HepG2 (cell line): ENCODE results near the gene ECD. TPM values are rescaled to one million over a fixed set of nuclear protein-coding genes. Genes with fewer than 3 reads are reported as not detected.

Experiments
- ATAC-seq: fragments of 200-7000 bp; cut with Tn5 transposase; 3 replicates; pipeline ENCODE4 v1.9.1; 2020; ENCODE audit warnings: mild to moderate bottlenecking, moderate library complexity
- BruUV-seq: library from RNA; stranded (reverse); fragments of 400-500 nt; replicated peaks from 2 replicates; lab custom pipeline; 2021; lab: Mats Ljungman, UMichigan
- CTCF ChIA-PET: fragments of 300-600 bp; formaldehyde crosslinking; extraction: SDS; loops from one replicate; lab custom pipeline; 2021; ENCODE audit warnings: low total read pairs, inconsistent platforms, low intra/inter-chr PET ratio; lab: Yijun Ruan, JAX
- POLR2A ChIA-PET: fragments of 350-600 bp; sonication (Branson Sonifier 250); formaldehyde crosslinking; loops from one replicate; lab custom pipeline; 2020; ENCODE audit warnings: antibody characterized with exemption, inconsistent platforms; lab: Yijun Ruan, JAX
- DNase-seq: peaks from one replicate; pipeline ENCODE4 v3.0.0-alpha.2; 2015; ENCODE audit warnings: low spot score
- FAIRE-seq: peaks from 3 replicates; lab custom pipeline; 2011; peaks lifted over from hg19 to GRCh38; lab: Jason Lieb, UNC
- H2AFZ ChIP-seq: one replicate; pipeline ENCODE4 v1.6.1; 2011; ENCODE audit warnings: low read length, inconsistent platforms
- H3K27ac ChIP-seq: fragments of 300-600 bp; 3 replicates; pipeline ENCODE4 v1.8.0; 2011; ENCODE audit warnings: mixed run types, mild to moderate bottlenecking, mixed read lengths, low read length, inconsistent platforms; ENCODE audit not compliant: insufficient read depth; ENCODE audit errors: extremely low read length
- H3K27me3 ChIP-seq, 2 experiments: fragments of 200-600 bp in 1 of 2; 2 replicates in 1 of 2; 3 replicates in 1 of 2; pipeline versions ENCODE4 v1.6.0 to v1.8.0; 2011; ENCODE audit warnings: low read length in 2 of 2, mild to moderate bottlenecking in 2 of 2, moderate library complexity in 2 of 2, inconsistent platforms in 1 of 2; ENCODE audit not compliant: insufficient read depth in 2 of 2, control insufficient read depth in 1 of 2
- H3K36me3 ChIP-seq, 2 experiments: fragments of 200-600 bp in 1 of 2; replicated peaks in 1 of 2; 2 replicates in 1 of 2; 3 replicates in 1 of 2; pipeline versions ENCODE4 v1.5.1 to v1.8.0; 2011; ENCODE audit warnings: low read length in 2 of 2, inconsistent platforms in 1 of 2; ENCODE audit not compliant: insufficient read depth in 2 of 2, control insufficient read depth in 1 of 2
- H3K4me1 ChIP-seq: 2 replicates; pipeline ENCODE4 v1.5.1; 2012; ENCODE audit warnings: low read length, inconsistent platforms; ENCODE audit not compliant: insufficient read depth
- H3K4me2 ChIP-seq: 2 replicates; pipeline ENCODE4 v1.6.0; 2011; ENCODE audit warnings: low read depth, low read length, inconsistent platforms
- H3K4me3 ChIP-seq, 3 experiments: fragments of 200-600 bp in 1 of 3; sonication (generic), shearing (Covaris generic) in 1 of 3; replicated peaks in 1 of 3; 2 replicates each; pipeline ENCODE4 v1.5.1; 2011 to 2016; ENCODE audit warnings: low read length in 3 of 3, inconsistent platforms in 2 of 3, low read depth in 2 of 3, mild to moderate bottlenecking in 2 of 3, control low read depth in 1 of 3, mixed read lengths in 1 of 3; ENCODE audit not compliant: insufficient read depth in 1 of 3
- H3K79me2 ChIP-seq: one replicate; pipeline ENCODE4 v1.6.1; 2011; ENCODE audit warnings: low read length, inconsistent platforms; ENCODE audit not compliant: insufficient read depth
- H3K9ac ChIP-seq: 2 replicates; pipeline ENCODE4 v1.6.0; 2011; ENCODE audit warnings: mild to moderate bottlenecking, low read depth, low read length, inconsistent platforms; ENCODE audit not compliant: insufficient read depth
- H3K9me3 ChIP-seq: 2 replicates; pipeline ENCODE4 v1.5.1; 2012; ENCODE audit warnings: mild to moderate bottlenecking, low read length
- H4K20me1 ChIP-seq: 2 replicates; pipeline ENCODE4 v1.6.0; 2011; ENCODE audit warnings: inconsistent platforms, mild to moderate bottlenecking, low read length, moderate library complexity; ENCODE audit not compliant: insufficient read depth
- HNF4G ChIP-seq, 2 experiments: sonication (generic) in 1 of 2; formaldehyde crosslinking in 1 of 2; IDR thresholded peaks; 2 replicates each; pipeline versions ENCODE4 v1.4.0 to v1.6.1; 2011 to 2020; ENCODE audit warnings: borderline replicate concordance in 2 of 2, low read depth in 2 of 2, mild to moderate bottlenecking in 2 of 2, low read length in 1 of 2, missing genetic modification reagents in 1 of 2, moderate library complexity in 1 of 2
- KDM6A ChIP-seq: IDR thresholded peaks from 2 replicates; pipeline ENCODE4 v1.6.1; 2016; ENCODE audit warnings: low read depth
- MEIS2 ChIP-seq: sonication (generic); formaldehyde crosslinking; IDR thresholded peaks from 2 replicates; pipeline ENCODE4 v1.9.0; 2021; ENCODE audit warnings: mild to moderate bottlenecking, missing genetic modification reagents
- PITX1 ChIP-seq: sonication (generic); formaldehyde crosslinking; IDR thresholded peaks from 2 replicates; pipeline ENCODE4 v1.5.1; 2020; ENCODE audit warnings: mild to moderate bottlenecking, missing genetic modification reagents
- PLSCR1 ChIP-seq: sonication (generic); formaldehyde crosslinking; IDR thresholded peaks from 2 replicates; pipeline ENCODE4 v1.5.0; 2020; ENCODE audit warnings: missing genetic modification reagents, mild to moderate bottlenecking, borderline replicate concordance
- STAT6 ChIP-seq: sonication (generic); formaldehyde crosslinking; IDR thresholded peaks from 2 replicates; pipeline ENCODE4 v1.4.0; 2020; ENCODE audit warnings: missing genetic modification reagents, mild to moderate bottlenecking, borderline replicate concordance
- ZNF275 ChIP-seq: sonication (generic); formaldehyde crosslinking; IDR thresholded peaks from 2 replicates; pipeline ENCODE4 v1.8.0; 2022; ENCODE audit warnings: missing genetic modification reagents, mild to moderate bottlenecking, inconsistent platforms, borderline replicate concordance
- ZNF704 ChIP-seq: sonication (generic); formaldehyde crosslinking; IDR thresholded peaks from 2 replicates; pipeline ENCODE4 v1.8.1; 2023; ENCODE audit warnings: mild to moderate bottlenecking, inconsistent platforms, moderate library complexity, missing genetic modification reagents, borderline replicate concordance
- WGBS: methylation state at CpG from one replicate; pipeline ENCODE4 v1.1.6; 2017; ENCODE audit warnings: low lambda C conversion rate; 5-methylcytosine and 5-hydroxymethylcytosine counted together
- in situ Hi-C: cut with HindIII; loops from 2 replicates; pipeline ENCODE4 v1.10.0; 2017; ENCODE audit warnings: low pct_unique_long_range_greater_than_20kb; ENCODE audit not compliant: extremely low pct_ligation_motif_present
- intact Hi-C: fragments of 100-400 bp; cut with micrococcal nuclease; formaldehyde crosslinking; loops from one replicate; pipeline ENCODE4 v1.10.0; 2022; ENCODE audit not compliant: unreplicated experiment
- polyA plus RNA-seq, 8 experiments: library from polyadenylated mRNA; depleted of rRNA in 3 of 8; stranded (reverse) in 7 of 8; unstranded in 1 of 8; fragments of >200 nt; fragmentation: Illumina TruSeq in 4 of 8; extraction: Trizol in 4 of 8; gene quantifications; 2 replicates each; pipeline versions ENCODE4 v1.2.1 to v1.2.3, GENCODE V29; 2011 to 2016; ENCODE audit warnings: low read depth in 4 of 8, missing spikeins in 1 of 8, mixed read lengths in 1 of 8; ENCODE audit not compliant: insufficient read depth in 1 of 8
- total RNA-seq, 5 experiments: library from RNA; depleted of rRNA; stranded (reverse); fragments of >200 nt; fragmentation: Illumina TruSeq; extraction: Trizol; gene quantifications; 2 replicates each; pipeline ENCODE4 v1.2.3, GENCODE V29; 2016; ENCODE audit warnings: low read depth in 1 of 5

The ECD gene
- total and polyA plus RNA-seq, 2 of the 13 experiments (the other 11 are each of a cell fraction or from before 2014, with no cell fraction given) = 21.5 to 27.6 TPM

- ChIA-PET POLR2A (interaction anchor here (1.0 to 3.3 kb wide), 2 partner anchors 24 to 38 kb away, joined by 3 to 28 read pairs; partner anchors contain the start of genes NUDT13 and P4HA1), CTCF (no interaction called here)
- Histone ChIP-seq H3K4me2 (no peak overlapping the region), H3K4me3 (no peak overlapping the region), H3K36me3 (peaks cover 12 to 49% of the 10 kb centered on the region in 2 experiments), H3K79me2 (no peaks in the 10 kb centered on the region), H3K9ac (no peak overlapping the region), H3K4me1 (peaks cover 40% of the 10 kb centered on the region), H4K20me1 (no peaks in the 10 kb centered on the region), H3K27ac (peak overlapping the region; percentile 33), H3K27me3 (no peaks in the 10 kb centered on the region), H2AFZ (no peak overlapping the region), H3K9me3 (no peaks in the 10 kb centered on the region)
- WGBS = 95% methylated on average over 3 of the region's 3 CpGs
- BruUV-seq = no TSS peak
- DNase-seq (no peak), FAIRE-seq (no peak), ATAC-seq (no peak)
- in situ Hi-C loops = no loop called here
- TF ChIP-seq PITX1 (CRISPR knock-in tag) = no peak
- TF ChIP-seq PLSCR1 = no peak
- TF ChIP-seq ZNF704 (CRISPR knock-in tag) = no peak
- no peak for TF ChIP-seq KDM6A (CRISPR knock-in tag)
- no peak for TF ChIP-seq HNF4G (IDR thresholded peaks at IDR 0.05; ENCODE audit: borderline replicate concordance, low read depth, low read length)
- no peak for TF ChIP-seq HNF4G (CRISPR knock-in tag; IDR thresholded peaks at IDR 0.05; ENCODE audit: borderline replicate concordance, low read depth)
- no peak for TF ChIP-seq MEIS2 (CRISPR knock-in tag)
- no peak for TF ChIP-seq ZNF275 (CRISPR knock-in tag)
- no peak for TF ChIP-seq STAT6 (CRISPR knock-in tag)
- intact Hi-C loops = no loop called here
Observed at GRCh38 chr10:73134727-73135126, 33.1 kb downstream of the ECD start.
